HUES48 (cell line): ENCODE data around the gene DNTT.
"Not testable (repeated sequence)": the region's sequence is repeated elsewhere in the genome, so short reads cannot be mapped to it uniquely, and the experiment has no call there.

Experiments
- H3K27ac ChIP-seq: one replicate; pipeline ENCODE4 v1.7.0; 2013; ENCODE audit warnings: low read depth, low read length, inconsistent platforms
- H3K27me3 ChIP-seq: 2 replicates; pipeline ENCODE4 v1.6.1; 2013; ENCODE audit warnings: mild to moderate bottlenecking, low read length; ENCODE audit not compliant: control insufficient read depth, insufficient read depth
- H3K36me3 ChIP-seq: 2 replicates; pipeline ENCODE4 v1.6.1; 2013; ENCODE audit warnings: low read length; ENCODE audit not compliant: control insufficient read depth, insufficient read depth
- H3K4me1 ChIP-seq: 2 replicates; pipeline ENCODE4 v1.6.1; 2013; ENCODE audit warnings: mild to moderate bottlenecking, low read length; ENCODE audit not compliant: control insufficient read depth, insufficient read depth
- H3K4me3 ChIP-seq: 2 replicates; pipeline ENCODE4 v1.5.1; 2013; ENCODE audit warnings: mild to moderate bottlenecking, low read depth, low read length
- H3K9ac ChIP-seq: 2 replicates; pipeline ENCODE4 v1.6.1; 2013; ENCODE audit warnings: mild to moderate bottlenecking, low read depth, low read length, moderate library complexity
- H3K9me3 ChIP-seq: 2 replicates; pipeline ENCODE4 v1.6.1; 2013; ENCODE audit warnings: low read length; ENCODE audit not compliant: control insufficient read depth, insufficient read depth

Gene DNTT

GRCh38 chr10:96290368-96291133, 13.7 kb upstream of the DNTT start:
- H3K9me3 ChIP-seq: no peaks in the 10 kb centered on the region
- H3K36me3 ChIP-seq: no peaks in the 10 kb centered on the region
- H3K4me3 ChIP-seq: no peak overlapping the region
- peaks cover 9% of the 10 kb centered on the region; the same call in 1 of the 2 replicates for H3K4me1 ChIP-seq
- H3K27me3 ChIP-seq: no peaks in the 10 kb centered on the region
- H3K27ac ChIP-seq: no peak overlapping the region
- H3K9ac ChIP-seq: no peak overlapping the region

- no peak overlapping the region for H3K27ac ChIP-seq
- H3K4me1 ChIP-seq: peaks cover 6% of the 10 kb centered on the region; the same call in 1 of the 2 replicates
- no peaks in the 10 kb centered on the region for H3K27me3 ChIP-seq
- no peak overlapping the region for H3K9ac ChIP-seq
- no peak overlapping the region for H3K4me3 ChIP-seq
- no peaks in the 10 kb centered on the region for H3K9me3 ChIP-seq
- H3K36me3 ChIP-seq: no peaks in the 10 kb centered on the region
Observed at GRCh38 chr10:96292971-96293920, 11.0 kb upstream of the DNTT start.

- no peak overlapping the region for H3K4me3 ChIP-seq
- no peak overlapping the region for H3K9ac ChIP-seq
- H3K27me3 ChIP-seq: no peaks in the 10 kb centered on the region
- H3K4me1 ChIP-seq: peaks cover 6% of the 10 kb centered on the region; the same call in 1 of the 2 replicates
- H3K9me3 ChIP-seq: no peaks in the 10 kb centered on the region
- no peaks in the 10 kb centered on the region for H3K36me3 ChIP-seq
- H3K27ac ChIP-seq: no peak overlapping the region
Observed at GRCh38 chr10:96295475-96295874, 8.8 kb upstream of the DNTT start.

GRCh38 chr10:96297486-96297885, 6.7 kb upstream of the DNTT start:
- H3K9ac ChIP-seq: no peak overlapping the region
- H3K27ac ChIP-seq: no peak overlapping the region
- H3K36me3 ChIP-seq: no peaks in the 10 kb centered on the region
- H3K4me1 ChIP-seq: peaks cover 6% of the 10 kb centered on the region; the same call in 1 of the 2 replicates
- no peak overlapping the region for H3K4me3 ChIP-seq
- H3K27me3 ChIP-seq: no peaks in the 10 kb centered on the region
- H3K9me3 ChIP-seq: no peaks in the 10 kb centered on the region

GRCh38 chr10:96298362-96298761, 5.9 kb upstream of the DNTT start:
- H3K9me3 ChIP-seq: no peaks in the 10 kb centered on the region
- no peak overlapping the region for H3K9ac ChIP-seq
- no peaks in the 10 kb centered on the region for H3K27me3 ChIP-seq
- H3K4me3 ChIP-seq: no peak overlapping the region
- peaks cover 3% of the 10 kb centered on the region; the same call in 1 of the 2 replicates for H3K4me1 ChIP-seq
- no peak overlapping the region for H3K27ac ChIP-seq
- H3K36me3 ChIP-seq: no peaks in the 10 kb centered on the region

GRCh38 chr10:96299383-96299782, 4.9 kb upstream of the DNTT start:
- Histone ChIP-seq H3K9ac (no peak overlapping the region), H3K27ac (no peak overlapping the region), H3K4me1 (no peaks in the 10 kb centered on the region; the same call in 1 of the 2 replicates), H3K9me3 (no peaks in the 10 kb centered on the region), H3K4me3 (no peak overlapping the region), H3K36me3 (no peaks in the 10 kb centered on the region), H3K27me3 (no peaks in the 10 kb centered on the region)

GRCh38 chr10:96301616-96302015, 2.6 kb upstream of the DNTT start:
- Histone ChIP-seq H3K27ac (no peak overlapping the region), H3K36me3 (no peaks in the 10 kb centered on the region), H3K4me3 (no peak overlapping the region), H3K27me3 (no peaks in the 10 kb centered on the region), H3K4me1 (peaks cover 3% of the 10 kb centered on the region; the same call in 1 of the 2 replicates), H3K9me3 (no peaks in the 10 kb centered on the region), H3K9ac (no peak overlapping the region)

- no peak overlapping the region for H3K4me3 ChIP-seq
- no peaks in the 10 kb centered on the region for H3K27me3 ChIP-seq
- H3K27ac ChIP-seq: no peak overlapping the region
- H3K4me1 ChIP-seq: peaks cover 28% of the 10 kb centered on the region
- H3K9me3 ChIP-seq: no peaks in the 10 kb centered on the region
- no peak overlapping the region for H3K9ac ChIP-seq
- no peaks in the 10 kb centered on the region for H3K36me3 ChIP-seq
Observed at GRCh38 chr10:96305019-96305418, 785 bp downstream of the DNTT start.

- Histone ChIP-seq H3K9ac (no peak overlapping the region), H3K27me3 (no peaks in the 10 kb centered on the region), H3K36me3 (no peaks in the 10 kb centered on the region), H3K9me3 (no peaks in the 10 kb centered on the region), H3K27ac (no peak overlapping the region), H3K4me1 (peaks cover 42% of the 10 kb centered on the region), H3K4me3 (no peak overlapping the region)
Observed at GRCh38 chr10:96306516-96306915, 2.3 kb downstream of the DNTT start.

- H3K27ac ChIP-seq: peak overlapping the region; percentile 96
- peaks cover 47% of the 10 kb centered on the region for H3K4me1 ChIP-seq
- H3K9me3 ChIP-seq, H3K27me3 ChIP-seq, H3K36me3 ChIP-seq: not testable (repeated sequence)
- peak overlapping the region; percentile 43; the same call in 1 of the 2 replicates for H3K9ac ChIP-seq
- H3K4me3 ChIP-seq: peak overlapping the region; percentile 30; the same call in 1 of the 2 replicates
Observed at GRCh38 chr10:96308854-96309253, 4.6 kb downstream of the DNTT start.
